Mesenchymal stem cell (in vitro differentiated cells and primary cell): ENCODE results near the gene ZFYVE28.
A peak's percentile ranks its signal among the peaks of the same experiment; 100 is the strongest.

Experiments used
- DNase-seq: peaks from one replicate; pipeline ENCODE4 v3.0.0-alpha.2; 2013
- H2AFZ ChIP-seq: one replicate; pipeline ENCODE4 v1.6.1; 2013; ENCODE audit warnings: low read depth, mild to moderate bottlenecking, control low read depth, inconsistent platforms, low read length, moderate library complexity
- H2AK5ac ChIP-seq: 2 replicates; pipeline ENCODE4 v1.6.1; 2013; ENCODE audit warnings: low read length, moderate library complexity, mild to moderate bottlenecking, inconsistent platforms; ENCODE audit not compliant: severe bottlenecking
- H2BK120ac ChIP-seq: one replicate; pipeline ENCODE4 v1.6.1; 2013; ENCODE audit warnings: low read depth, mild to moderate bottlenecking, inconsistent platforms, low read length, moderate library complexity
- H2BK12ac ChIP-seq, 2 experiments: one replicate each; pipeline ENCODE4 v1.6.1; 2013; ENCODE audit warnings: inconsistent platforms in 2 of 2, low read length in 2 of 2, mild to moderate bottlenecking in 2 of 2, moderate library complexity in 2 of 2, control low read depth in 1 of 2
- H2BK15ac ChIP-seq: one replicate; pipeline ENCODE4 v1.6.1; 2013; ENCODE audit warnings: mild to moderate bottlenecking, low read depth, inconsistent platforms; ENCODE audit not compliant: poor library complexity, severe bottlenecking
- H2BK5ac ChIP-seq: 2 replicates; pipeline ENCODE4 v1.6.1; 2013; ENCODE audit warnings: low read depth, mild to moderate bottlenecking, low read length, control low read depth, inconsistent platforms; ENCODE audit not compliant: poor library complexity, severe bottlenecking
- H3K14ac ChIP-seq, 2 experiments: one replicate each; pipeline ENCODE4 v1.6.1; 2013; ENCODE audit warnings: inconsistent platforms in 2 of 2, low read length in 2 of 2, control low read depth in 1 of 2, mild to moderate bottlenecking in 1 of 2, moderate library complexity in 1 of 2
- H3K18ac ChIP-seq, 2 experiments: one replicate each; pipeline ENCODE4 v1.6.1; 2013; ENCODE audit warnings: inconsistent platforms in 2 of 2, low read length in 2 of 2, control low read depth in 1 of 2, low read depth in 1 of 2, mild to moderate bottlenecking in 1 of 2
- H3K23ac ChIP-seq, 2 experiments: one replicate each; pipeline ENCODE4 v1.6.1; 2013; ENCODE audit warnings: inconsistent platforms in 2 of 2, low read length in 2 of 2, mild to moderate bottlenecking in 2 of 2, moderate library complexity in 2 of 2, control low read depth in 1 of 2
- H3K27ac ChIP-seq: 2 replicates; pipeline ENCODE4 v1.5.1; 2013; ENCODE audit warnings: mild to moderate bottlenecking, moderate library complexity, low read length, control low read depth, inconsistent platforms; ENCODE audit not compliant: poor library complexity, severe bottlenecking
- H3K27me3 ChIP-seq, 2 experiments: 2 replicates each; pipeline versions ENCODE4 v1.6.1 to v1.7.0; 2013; ENCODE audit warnings: low read length in 2 of 2, mild to moderate bottlenecking in 2 of 2, moderate library complexity in 2 of 2, control low read depth in 1 of 2, inconsistent platforms in 1 of 2; ENCODE audit not compliant: control insufficient read depth in 1 of 2, insufficient read depth in 1 of 2
- H3K36me3 ChIP-seq, 2 experiments: 2 replicates each; pipeline versions ENCODE4 v1.6.1 to v1.7.0; 2013; ENCODE audit warnings: low read length in 2 of 2, control low read depth in 1 of 2, inconsistent platforms in 1 of 2, low read depth in 1 of 2, mild to moderate bottlenecking in 1 of 2; ENCODE audit not compliant: insufficient read depth in 2 of 2, control insufficient read depth in 1 of 2
- H3K4ac ChIP-seq, 2 experiments: one replicate each; pipeline ENCODE4 v1.6.1; 2013; ENCODE audit warnings: inconsistent platforms in 2 of 2, low read length in 2 of 2, mild to moderate bottlenecking in 2 of 2, moderate library complexity in 2 of 2, control low read depth in 1 of 2, low read depth in 1 of 2
- H3K4me1 ChIP-seq: 2 replicates; pipeline ENCODE4 v1.6.1; 2013; ENCODE audit warnings: low read depth, low read length, control low read depth; ENCODE audit not compliant: control insufficient read depth, insufficient read depth
- H3K4me2 ChIP-seq: 2 replicates; pipeline ENCODE4 v1.6.1; 2013; ENCODE audit warnings: low read length, mild to moderate bottlenecking, inconsistent platforms; ENCODE audit not compliant: poor library complexity, severe bottlenecking
- H3K4me3 ChIP-seq, 2 experiments: 2 replicates each; pipeline versions ENCODE4 v1.5.1 to v1.7.0; 2013; ENCODE audit warnings: low read length in 2 of 2, mild to moderate bottlenecking in 2 of 2, control low read depth in 1 of 2, low read depth in 1 of 2; ENCODE audit not compliant: insufficient read depth in 1 of 2
- H3K79me1 ChIP-seq: replicated peaks from 2 replicates; pipeline ENCODE4 v1.6.1; 2013; ENCODE audit warnings: mild to moderate bottlenecking, control low read depth, low read length, inconsistent platforms; ENCODE audit not compliant: poor library complexity, severe bottlenecking
- H3K9ac ChIP-seq: 2 replicates; pipeline ENCODE4 v1.7.0; 2013; ENCODE audit warnings: mild to moderate bottlenecking, low read length, moderate library complexity
- H3K9me3 ChIP-seq: 2 replicates; pipeline ENCODE4 v1.7.0; 2013; ENCODE audit warnings: mild to moderate bottlenecking, low read length; ENCODE audit not compliant: control insufficient read depth
- H4K8ac ChIP-seq: one replicate; pipeline ENCODE4 v1.6.1; 2013; ENCODE audit warnings: inconsistent platforms, mild to moderate bottlenecking, low read length, moderate library complexity
- H4K91ac ChIP-seq: one replicate; pipeline ENCODE4 v1.6.1; 2013; ENCODE audit warnings: mild to moderate bottlenecking, low read length, inconsistent platforms
- WGBS: methylation state at CpG from one replicate; pipeline ENCODE4 v1.1.7; 2013; ENCODE audit warnings: mixed read lengths; 5-methylcytosine and 5-hydroxymethylcytosine counted together

Gene ZFYVE28

GRCh38 chr4:2257361-2258081 lies 160.9 kb downstream of the ZFYVE28 start:
- no peak overlapping the region for H2BK5ac ChIP-seq
- H3K4me2 ChIP-seq, result no peak overlapping the region
- no peak for DNase-seq
- no peak overlapping the region for H3K18ac ChIP-seq
- H3K23ac ChIP-seq, result peak overlapping the region in 1 of 2 experiments; percentile 4
- H3K4me1 ChIP-seq, result peaks cover 49% of the 10 kb centered on the region
- H2BK120ac ChIP-seq, result no peak overlapping the region
- no peak overlapping the region for H2BK15ac ChIP-seq
- no peak overlapping the region for H3K9ac ChIP-seq
- no peak overlapping the region for H3K27ac ChIP-seq
- H3K4ac ChIP-seq, result no peak overlapping the region
- H3K79me1 ChIP-seq, result peaks cover 38% of the 10 kb centered on the region
- H3K14ac ChIP-seq, result no peak overlapping the region
- H2BK12ac ChIP-seq, result no peak overlapping the region
- no peaks in the 10 kb centered on the region for H3K27me3 ChIP-seq
- WGBS, result 92% methylated on average over 14 of the region's 14 CpGs
- no peak overlapping the region for H2AFZ ChIP-seq
- no peak overlapping the region for H4K8ac ChIP-seq
- H3K9me3 ChIP-seq, result no peaks in the 10 kb centered on the region
- peak overlapping the region; percentile 55 for H4K91ac ChIP-seq
- H2AK5ac ChIP-seq, result no peak overlapping the region
- H3K4me3 ChIP-seq, result peak overlapping the region in 1 of 2 experiments; percentile 31
- H3K36me3 ChIP-seq, result peaks cover 38 to 76% of the 10 kb centered on the region in 2 experiments

GRCh38 chr4:2256781-2257191 lies 161.7 kb downstream of the ZFYVE28 start:
- no peak overlapping the region for H2BK120ac ChIP-seq
- H2BK5ac ChIP-seq, result no peak overlapping the region
- no peak overlapping the region for H3K4me3 ChIP-seq
- H4K8ac ChIP-seq, result no peak overlapping the region
- H2AK5ac ChIP-seq, result no peak overlapping the region
- no peaks in the 10 kb centered on the region for H3K27me3 ChIP-seq
- H3K4ac ChIP-seq, result no peak overlapping the region
- WGBS, result 85% methylated on average over 12 of the region's 12 CpGs
- H2BK12ac ChIP-seq, result no peak overlapping the region
- no peak overlapping the region for H3K9ac ChIP-seq
- H2AFZ ChIP-seq, result no peak overlapping the region
- H3K23ac ChIP-seq, result no peak overlapping the region
- H3K36me3 ChIP-seq, result peaks cover 43 to 84% of the 10 kb centered on the region in 2 experiments
- H3K79me1 ChIP-seq, result peaks cover 44% of the 10 kb centered on the region
- DNase-seq, result no peak
- H4K91ac ChIP-seq, result no peak overlapping the region
- H3K18ac ChIP-seq, result no peak overlapping the region
- H3K14ac ChIP-seq, result no peak overlapping the region
- H3K27ac ChIP-seq, result no peak overlapping the region
- H3K9me3 ChIP-seq, result no peaks in the 10 kb centered on the region
- H3K4me2 ChIP-seq, result no peak overlapping the region
- H3K4me1 ChIP-seq, result peaks cover 48% of the 10 kb centered on the region
- no peak overlapping the region for H2BK15ac ChIP-seq

GRCh38 chr4:2256156-2256731 lies 162.2 kb downstream of the ZFYVE28 start:
- H2BK120ac ChIP-seq, result no peak overlapping the region

DNA sequence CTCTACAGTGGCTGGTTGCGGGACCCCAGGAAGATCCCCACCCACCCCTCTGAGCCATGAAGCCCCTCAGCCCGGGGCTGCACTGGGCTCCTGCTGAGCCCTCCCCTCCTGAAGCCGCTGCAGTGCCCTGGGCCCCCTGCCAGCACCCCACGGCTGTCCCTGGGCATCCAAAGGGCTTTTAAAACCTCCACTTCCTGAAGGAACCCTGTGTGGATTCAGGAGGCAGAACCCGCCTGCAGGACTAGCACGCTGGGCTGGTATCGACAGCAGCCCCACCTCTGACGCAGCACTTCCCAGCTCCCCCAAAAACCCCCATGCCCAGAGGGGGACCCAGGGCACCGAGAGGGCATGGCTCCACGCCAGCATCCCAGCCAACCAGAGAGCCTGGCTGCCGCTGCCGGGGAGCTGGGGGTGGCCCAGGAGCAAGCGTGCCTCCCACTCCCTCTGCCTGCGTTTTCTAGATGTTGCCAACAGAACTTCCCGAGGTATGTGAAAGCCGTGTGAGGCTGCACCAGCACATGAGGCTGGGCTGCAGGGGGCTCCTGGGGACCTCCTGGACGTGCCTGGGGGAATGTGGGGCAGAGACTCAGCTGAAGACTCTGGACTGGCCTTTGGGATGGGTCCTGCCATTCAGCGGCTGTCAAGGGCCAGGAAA lies 162.8 kb downstream of the ZFYVE28 start:
- H3K4me2 ChIP-seq, result no peak overlapping the region
- peaks cover 49 to 95% of the 10 kb centered on the region in 2 experiments for H3K36me3 ChIP-seq
- H2AK5ac ChIP-seq, result no peak overlapping the region
- WGBS, result 89% methylated on average over 18 of the region's 18 CpGs
- no peak overlapping the region for H3K4me3 ChIP-seq
- H2BK12ac ChIP-seq, result no peak overlapping the region
- H3K23ac ChIP-seq, result no peak overlapping the region
- no peak overlapping the region for H4K8ac ChIP-seq
- H3K9me3 ChIP-seq, result no peaks in the 10 kb centered on the region
- no peak overlapping the region for H3K18ac ChIP-seq
- no peak overlapping the region for H3K14ac ChIP-seq
- no peak overlapping the region for H2BK15ac ChIP-seq
- H2AFZ ChIP-seq, result no peak overlapping the region
- H2BK5ac ChIP-seq, result no peak overlapping the region
- no peak overlapping the region for H3K9ac ChIP-seq
- no peak overlapping the region for H3K27ac ChIP-seq
- peaks cover 53% of the 10 kb centered on the region for H3K79me1 ChIP-seq
- H3K27me3 ChIP-seq, result no peaks in the 10 kb centered on the region
- peaks cover 46% of the 10 kb centered on the region for H3K4me1 ChIP-seq
- no peak overlapping the region for H4K91ac ChIP-seq
- no peak for DNase-seq
- no peak overlapping the region for H2BK120ac ChIP-seq
- no peak overlapping the region for H3K4ac ChIP-seq

More at GRCh38 chr4:2256156-2256731, 162.2 kb downstream of the ZFYVE28 start:
- H3K27me3 ChIP-seq, result no peaks in the 10 kb centered on the region
- no peak for DNase-seq
- H2BK5ac ChIP-seq, result no peak overlapping the region
- no peak overlapping the region for H3K23ac ChIP-seq
- H3K4ac ChIP-seq, result no peak overlapping the region
- peaks cover 48% of the 10 kb centered on the region for H3K4me1 ChIP-seq
- no peak overlapping the region for H4K91ac ChIP-seq
- H3K79me1 ChIP-seq, result peaks cover 49% of the 10 kb centered on the region
- H2BK12ac ChIP-seq, result no peak overlapping the region
- no peak overlapping the region for H2BK15ac ChIP-seq
- H3K4me2 ChIP-seq, result no peak overlapping the region
- H3K14ac ChIP-seq, result no peak overlapping the region
- H3K4me3 ChIP-seq, result no peak overlapping the region
- H4K8ac ChIP-seq, result no peak overlapping the region
- H3K9me3 ChIP-seq, result no peaks in the 10 kb centered on the region
- H2AK5ac ChIP-seq, result no peak overlapping the region
- no peak overlapping the region for H3K18ac ChIP-seq
- H2AFZ ChIP-seq, result no peak overlapping the region
- H3K27ac ChIP-seq, result no peak overlapping the region
- no peak overlapping the region for H3K9ac ChIP-seq
- peaks cover 46 to 89% of the 10 kb centered on the region in 2 experiments for H3K36me3 ChIP-seq
- WGBS, result 92% methylated on average over 8 of the region's 8 CpGs
